Kasumi-1 (cell line): ENCODE results near the gene SPDL1.
A peak's percentile ranks its signal among the peaks of the same experiment; 100 is the strongest.

Source experiments
- DNase-seq, 2 experiments: peaks; one replicate each; lab custom pipeline; 2025; lab: John Stamatoyannopoulos, UW

SPDL1 gene, protein sequence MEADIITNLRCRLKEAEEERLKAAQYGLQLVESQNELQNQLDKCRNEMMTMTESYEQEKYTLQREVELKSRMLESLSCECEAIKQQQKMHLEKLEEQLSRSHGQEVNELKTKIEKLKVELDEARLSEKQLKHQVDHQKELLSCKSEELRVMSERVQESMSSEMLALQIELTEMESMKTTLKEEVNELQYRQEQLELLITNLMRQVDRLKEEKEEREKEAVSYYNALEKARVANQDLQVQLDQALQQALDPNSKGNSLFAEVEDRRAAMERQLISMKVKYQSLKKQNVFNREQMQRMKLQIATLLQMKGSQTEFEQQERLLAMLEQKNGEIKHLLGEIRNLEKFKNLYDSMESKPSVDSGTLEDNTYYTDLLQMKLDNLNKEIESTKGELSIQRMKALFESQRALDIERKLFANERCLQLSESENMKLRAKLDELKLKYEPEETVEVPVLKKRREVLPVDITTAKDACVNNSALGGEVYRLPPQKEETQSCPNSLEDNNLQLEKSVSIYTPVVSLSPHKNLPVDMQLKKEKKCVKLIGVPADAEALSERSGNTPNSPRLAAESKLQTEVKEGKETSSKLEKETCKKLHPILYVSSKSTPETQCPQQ

DNA sequence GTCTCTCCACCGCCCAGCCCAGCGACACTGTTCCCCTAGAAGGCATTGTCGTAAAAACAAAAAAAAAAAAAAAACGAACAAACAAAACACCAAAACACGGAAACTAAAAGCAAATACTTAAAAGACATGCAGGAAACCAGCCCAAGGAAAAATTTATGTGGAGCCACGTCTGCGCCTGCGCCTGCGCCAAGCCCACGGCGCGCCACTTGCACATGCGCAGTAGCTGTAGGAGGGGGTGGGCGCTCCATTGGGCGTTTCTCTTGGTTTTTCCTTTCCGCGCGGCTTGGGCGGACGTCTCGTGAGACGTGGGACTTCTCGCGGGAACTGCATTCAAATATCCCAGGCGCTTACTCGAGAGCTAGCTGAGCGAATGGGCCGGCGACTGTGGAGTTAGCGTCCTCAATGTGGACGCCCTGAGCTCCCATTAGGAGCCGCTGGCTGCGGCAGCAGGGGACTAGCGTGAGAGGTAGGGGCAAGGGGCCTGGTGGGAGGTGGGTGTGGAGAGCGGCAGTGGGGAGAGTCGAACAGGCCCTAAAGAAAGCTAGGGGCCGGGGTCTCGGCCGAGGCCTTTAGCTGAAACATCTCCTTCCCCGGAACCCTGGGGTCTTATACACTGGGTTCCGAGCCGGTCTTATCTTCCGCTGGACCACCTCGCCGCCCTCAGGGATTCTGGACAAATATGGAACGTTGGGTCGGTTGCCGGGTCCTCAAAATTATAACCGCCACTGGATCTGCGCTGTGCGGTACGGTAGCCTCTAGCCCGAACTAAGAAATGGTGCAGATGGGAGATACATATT, at the start of gene SPDL1:
Gene SPDL1 (plus strand): TSS at position 350 of the 797 bp plus-strand sequence. CDS start 4,644 bp downstream, outside the sequence.
- peak; percentile 88 to 91 for DNase-seq

DNA sequence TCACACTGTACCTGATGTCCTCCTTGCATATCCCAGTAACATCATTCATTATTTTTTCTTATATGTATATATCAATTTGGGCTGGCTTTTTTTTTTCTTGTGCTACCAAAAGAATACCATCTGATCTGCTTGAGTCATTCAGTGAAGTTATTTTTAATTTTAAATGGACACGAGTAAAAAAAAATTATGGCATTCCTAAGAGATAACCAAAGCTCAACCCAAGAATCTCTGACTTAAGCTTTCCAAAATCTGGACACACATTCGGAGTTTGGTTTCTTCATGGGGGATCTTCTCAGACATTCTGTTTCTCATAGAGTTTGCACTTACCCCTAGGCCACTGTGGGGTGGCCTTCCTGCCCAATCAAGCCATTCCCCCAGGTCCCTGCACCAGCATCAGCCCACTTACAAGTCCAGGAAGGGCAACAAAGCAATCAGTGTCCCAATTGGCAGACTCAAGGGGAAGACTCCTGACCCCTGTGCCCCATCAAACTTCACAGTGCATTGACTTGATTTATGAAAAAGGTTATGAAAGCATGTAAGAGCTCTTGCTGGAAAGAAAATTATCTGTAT, 49.2 kb upstream of the SPDL1 start:
- no peak for DNase-seq

DNA sequence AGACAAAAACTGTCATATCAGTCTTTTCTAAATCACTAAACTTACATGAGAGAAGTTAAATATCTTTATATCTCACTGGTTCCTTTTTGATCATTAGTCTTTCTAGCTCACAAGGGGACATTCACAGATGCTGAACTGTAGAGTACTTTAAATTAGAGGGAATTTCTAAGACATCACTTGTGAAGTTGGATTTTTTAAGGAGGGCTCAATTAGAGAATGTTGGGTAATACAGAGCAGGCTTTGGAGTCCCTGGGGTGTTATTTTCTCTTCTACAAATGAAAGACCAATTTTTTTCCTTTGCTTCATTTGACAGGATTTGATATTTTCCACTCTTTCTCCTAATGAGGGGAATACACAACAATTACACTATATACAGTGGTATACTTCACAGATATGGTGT, 48.6 kb upstream of the SPDL1 start:
- no peak for DNase-seq

DNA sequence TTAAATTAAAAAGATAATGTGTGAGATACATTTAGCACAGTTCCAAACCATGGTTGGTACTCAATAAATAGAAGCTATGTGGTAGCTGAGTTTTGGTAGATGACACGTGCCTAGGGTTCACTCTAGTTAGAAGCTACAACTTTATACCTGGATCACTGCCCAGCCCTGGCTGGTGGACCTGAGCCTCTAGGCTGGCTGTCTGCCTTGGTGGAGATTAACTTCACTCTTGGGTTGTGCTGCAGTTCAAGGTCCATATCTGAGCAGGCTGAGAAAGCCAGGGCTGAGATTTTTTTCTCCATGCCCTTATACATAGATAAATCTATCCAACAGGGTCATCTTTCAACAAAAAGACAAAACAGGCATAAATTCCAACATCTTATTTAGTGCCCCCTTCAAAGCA, 44.6 kb upstream of the SPDL1 start:
- no peak for DNase-seq

DNA sequence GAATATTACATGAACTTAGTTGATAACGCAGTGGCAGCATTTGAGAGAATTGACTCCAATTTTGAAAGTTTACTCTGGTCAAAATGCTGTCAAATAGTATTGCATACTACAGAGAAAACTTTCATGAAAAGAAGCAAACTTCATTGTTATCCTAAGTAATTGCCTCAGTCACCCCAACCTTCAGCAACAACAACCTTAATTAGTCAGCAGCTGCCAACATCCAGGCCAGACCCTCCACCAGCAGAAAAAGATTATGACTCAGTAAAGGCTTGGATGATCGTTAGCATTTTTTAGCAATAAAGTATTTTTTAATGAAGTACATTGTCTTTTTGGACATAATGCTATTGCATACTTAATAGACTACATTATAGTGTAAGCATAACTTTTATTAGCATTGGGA, 40.8 kb upstream of the SPDL1 start:
- no peak for DNase-seq

DNA sequence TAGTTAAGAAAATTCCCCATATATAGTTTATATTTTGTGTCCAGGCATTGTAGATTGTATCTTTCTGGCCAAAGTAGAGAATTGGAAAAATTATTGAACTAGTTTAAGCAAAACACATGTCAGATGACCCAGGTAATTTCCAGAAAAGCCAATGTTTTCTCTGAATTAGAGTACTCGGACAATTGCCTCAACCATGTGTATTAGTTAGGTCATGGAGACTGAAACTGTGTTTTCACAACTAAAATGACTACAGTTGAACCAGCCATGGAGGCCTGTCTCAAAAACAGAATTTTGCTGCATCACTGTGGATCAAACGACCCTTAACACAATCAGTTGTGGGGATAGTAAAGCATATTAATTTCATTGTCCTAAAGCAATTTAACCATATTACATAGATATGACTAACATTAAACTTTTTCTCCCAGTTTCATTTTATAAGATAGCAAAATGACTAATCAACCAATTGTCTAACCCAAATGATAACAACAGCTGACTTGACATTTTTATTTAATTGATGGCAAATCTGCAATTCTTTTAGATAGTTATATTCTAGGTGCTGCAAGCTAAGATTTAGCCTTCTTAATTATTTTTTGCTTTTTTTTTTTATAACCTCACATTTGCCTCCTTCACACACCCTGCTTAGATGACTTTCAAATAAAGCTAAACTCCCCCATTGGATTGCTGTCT, 39.2 kb upstream of the SPDL1 start:
- no peak for DNase-seq

DNA sequence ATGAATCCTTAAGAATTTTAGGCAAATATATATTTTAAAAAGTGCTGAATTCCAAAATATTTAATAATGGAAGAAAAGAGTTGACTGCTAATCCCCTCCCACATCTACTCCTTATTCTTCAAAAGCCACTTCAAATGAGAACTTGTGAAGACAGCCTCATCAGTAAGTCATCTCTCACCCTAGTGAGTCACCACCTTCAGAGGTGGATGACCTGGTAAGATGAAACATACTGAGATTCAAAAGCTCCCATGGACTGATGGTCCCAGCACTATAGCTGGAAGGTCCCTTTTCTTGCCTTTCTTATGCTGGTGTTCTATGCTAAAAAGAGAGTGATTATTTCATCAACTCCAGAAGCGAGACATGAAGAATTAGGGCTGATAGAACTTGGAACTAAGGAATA, 37.8 kb upstream of the SPDL1 start:
- no peak for DNase-seq

DNA sequence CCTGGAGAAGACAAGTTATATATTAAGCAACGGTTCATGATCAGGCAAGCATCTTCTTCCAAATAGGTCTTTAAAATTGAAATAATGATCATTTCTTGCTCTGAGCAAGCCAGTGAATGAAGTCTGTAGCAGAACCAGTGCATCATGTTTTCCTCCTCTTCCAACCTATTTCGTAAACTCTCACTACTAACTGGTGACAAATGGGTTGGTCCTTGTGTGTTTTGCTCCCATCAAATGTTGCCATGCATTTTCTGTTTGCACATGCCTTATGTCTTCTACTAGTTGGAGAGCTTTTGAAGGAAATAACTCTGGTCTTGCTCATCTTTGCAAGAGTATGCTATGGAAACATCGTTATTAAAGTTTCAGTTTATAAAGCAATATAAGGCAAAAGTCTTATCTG, 37.2 kb upstream of the SPDL1 start:
- no peak for DNase-seq

DNA sequence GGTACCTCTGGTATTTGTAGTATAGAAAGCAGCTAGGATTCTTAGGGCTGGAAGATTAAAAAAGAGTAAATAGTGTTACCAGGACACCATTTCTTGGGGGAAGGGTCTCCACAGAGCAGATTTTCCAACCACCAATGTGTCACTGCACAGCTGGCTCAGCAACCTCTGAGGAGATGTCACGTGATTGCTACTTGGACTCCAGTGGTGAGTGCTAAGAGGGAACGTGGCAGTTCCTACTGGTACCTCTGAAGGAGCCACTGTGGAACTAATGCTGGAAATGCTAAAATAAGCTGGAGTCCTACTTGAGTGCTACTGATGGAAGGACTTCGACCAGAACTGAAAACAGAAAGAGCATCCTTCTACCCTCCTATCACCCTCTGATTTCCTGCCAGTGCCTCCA, 36.1 kb upstream of the SPDL1 start:
- no peak for DNase-seq

DNA sequence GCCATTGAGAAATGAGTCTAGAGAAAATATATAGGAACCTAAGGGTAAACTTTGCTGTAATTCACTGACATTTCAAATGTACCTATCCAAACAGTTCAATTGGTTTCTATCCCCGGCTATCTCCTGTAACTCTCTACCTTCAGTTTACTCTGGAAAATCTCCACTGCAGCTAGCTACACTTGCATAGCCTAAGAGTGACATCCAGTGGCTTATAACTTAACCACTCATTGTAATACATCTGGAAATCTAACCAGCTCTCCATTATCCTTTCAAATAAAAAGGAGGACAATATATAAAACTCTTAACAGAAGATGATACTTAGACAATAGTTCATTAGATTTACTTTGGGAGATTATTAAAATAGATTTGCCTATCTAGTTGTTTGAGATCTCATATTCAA, 35.3 kb upstream of the SPDL1 start:
- no peak for DNase-seq

DNA sequence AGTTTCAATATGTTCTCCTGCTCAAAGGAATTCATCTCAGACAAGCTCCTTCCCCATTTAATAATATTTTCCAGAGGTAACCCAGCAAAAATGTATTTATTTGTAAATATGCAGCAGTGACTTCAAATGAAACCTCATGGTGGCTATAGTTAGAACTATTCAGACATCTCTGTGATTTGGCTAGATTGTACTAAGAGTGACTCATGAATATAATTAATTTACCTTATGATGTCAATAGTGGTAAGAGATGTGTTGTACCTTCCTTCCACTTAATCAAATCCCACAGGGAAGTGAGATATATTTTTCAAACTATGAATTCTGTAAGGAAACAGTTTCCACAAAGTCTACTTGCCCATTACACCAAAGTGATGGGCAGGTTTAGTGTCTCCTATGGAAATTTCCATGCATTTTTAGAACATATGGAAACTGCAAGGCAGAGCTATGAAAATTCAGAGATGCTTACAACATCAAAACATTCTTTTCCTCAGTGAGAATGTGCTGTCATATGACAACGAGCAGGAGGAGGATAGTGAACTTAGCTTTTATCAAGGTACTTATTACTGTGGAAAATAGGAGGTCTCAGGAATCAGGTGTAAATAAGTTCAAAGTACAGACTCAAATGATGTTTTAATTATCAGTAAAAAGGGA, 34.0 kb upstream of the SPDL1 start:
- no peak for DNase-seq

DNA sequence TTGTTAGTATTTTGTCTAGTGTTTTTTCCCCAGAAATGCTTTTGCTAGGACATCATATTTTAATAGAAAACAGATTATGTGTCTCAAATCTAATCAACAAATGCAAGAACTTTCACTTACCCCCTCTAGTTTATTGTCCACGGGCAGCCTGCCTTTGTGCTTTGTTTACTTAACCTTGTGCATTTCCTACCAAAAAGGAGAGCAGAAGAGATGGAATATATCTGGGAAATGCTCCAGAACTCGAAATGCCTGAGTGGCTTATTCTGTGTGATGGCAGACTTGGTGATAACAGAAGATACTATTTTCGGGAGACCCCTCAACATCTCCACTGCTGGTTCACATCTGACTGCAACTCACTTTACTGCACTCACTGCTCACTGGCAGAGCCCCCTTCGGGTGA, 33.3 kb upstream of the SPDL1 start:
- DNase-seq: no peak

DNA sequence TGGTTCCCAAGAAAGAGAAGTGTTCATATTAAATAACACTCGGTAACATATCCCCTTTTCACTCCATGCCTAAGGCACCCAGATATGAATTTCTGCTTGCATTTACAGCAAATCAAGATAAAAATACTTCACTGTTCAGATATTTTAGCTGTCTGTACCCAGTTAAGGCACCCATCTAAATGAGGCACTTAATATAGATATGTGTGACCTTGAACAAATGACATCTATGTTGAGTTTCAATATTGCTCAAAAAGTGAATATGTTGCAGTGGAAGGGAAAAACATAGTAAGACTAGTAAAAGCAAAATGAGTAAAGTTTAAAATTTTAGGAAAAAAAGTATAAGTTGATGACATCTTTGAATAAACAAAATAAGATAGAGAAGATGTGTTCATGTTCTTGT, 32.4 kb upstream of the SPDL1 start:
- DNase-seq: no peak

DNA sequence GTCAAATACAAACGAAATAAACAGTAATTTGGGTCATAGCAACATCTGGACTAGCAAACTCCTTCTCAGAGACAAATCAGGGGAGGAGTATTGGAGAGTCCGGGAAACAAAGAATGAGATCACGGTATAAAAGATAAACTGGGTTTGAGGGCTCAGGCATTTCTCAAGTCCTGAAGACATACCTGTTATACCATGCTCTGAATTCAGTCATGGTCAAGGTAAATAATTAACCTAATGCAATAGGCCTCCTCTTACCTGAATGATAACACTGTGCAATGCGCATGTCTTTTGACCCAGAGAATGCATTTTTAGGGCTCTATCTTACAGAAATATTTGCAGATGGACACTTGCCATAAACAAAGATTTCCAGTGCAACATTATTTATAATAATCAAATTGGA, 31.9 kb upstream of the SPDL1 start:
- DNase-seq: no peak

DNA sequence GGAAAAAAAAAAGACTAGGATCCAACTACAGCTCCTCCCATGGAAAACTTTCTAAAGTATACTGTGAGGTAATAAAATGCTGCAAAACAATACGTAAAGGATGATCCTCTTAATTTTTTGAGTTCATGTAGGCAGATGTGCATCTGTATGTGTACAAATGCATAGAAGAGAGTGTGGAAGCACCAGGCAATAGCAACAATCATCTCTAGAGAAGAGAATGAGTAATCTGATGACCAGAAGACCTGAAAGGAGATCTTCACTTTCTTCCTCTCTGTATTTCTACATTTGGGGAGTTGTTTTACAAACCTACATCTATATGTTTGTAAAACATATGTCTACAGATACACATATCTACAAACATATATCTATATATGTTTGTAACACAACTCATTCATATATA, 29.3 kb upstream of the SPDL1 start:
- DNase-seq: no peak

DNA sequence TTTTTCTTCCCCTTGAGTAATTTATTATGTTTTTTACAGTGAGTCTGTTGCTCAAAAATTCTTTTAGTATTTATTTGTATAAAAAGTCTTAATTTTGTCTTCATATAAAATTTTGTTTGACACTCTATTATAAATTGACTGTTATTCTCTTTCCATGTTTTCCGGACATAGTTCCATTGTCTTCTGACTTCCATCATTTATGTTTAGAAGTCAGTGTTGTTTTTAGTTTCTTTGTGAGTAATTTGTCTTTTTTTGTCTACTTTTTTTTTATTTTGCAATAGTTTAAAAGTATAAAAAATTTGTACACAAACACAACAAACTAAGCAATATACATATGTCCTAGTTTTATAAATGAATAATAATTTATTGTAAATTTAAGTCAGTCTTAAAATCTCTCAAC, 25.7 kb upstream of the SPDL1 start:
- DNase-seq: no peak

DNA sequence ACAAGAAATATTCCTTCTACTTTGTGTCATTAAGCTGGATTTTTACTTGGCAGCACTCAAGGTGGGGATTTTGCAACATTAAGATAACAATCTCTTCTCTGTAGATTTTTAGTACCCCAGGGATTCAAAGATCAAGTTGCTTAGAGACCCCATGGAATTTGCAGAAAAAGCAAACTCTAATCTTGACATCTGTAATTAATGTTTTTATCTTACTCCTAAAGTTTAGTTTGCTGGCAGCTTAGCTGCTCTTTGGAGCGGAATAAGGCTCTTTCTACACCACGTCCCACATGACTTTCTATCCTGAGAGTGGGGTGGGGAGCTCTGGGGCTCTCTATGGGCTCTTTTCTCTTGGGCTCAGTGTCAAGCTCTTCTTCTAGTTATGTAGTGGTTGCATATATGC, 21.7 kb upstream of the SPDL1 start:
- DNase-seq: no peak

DNA sequence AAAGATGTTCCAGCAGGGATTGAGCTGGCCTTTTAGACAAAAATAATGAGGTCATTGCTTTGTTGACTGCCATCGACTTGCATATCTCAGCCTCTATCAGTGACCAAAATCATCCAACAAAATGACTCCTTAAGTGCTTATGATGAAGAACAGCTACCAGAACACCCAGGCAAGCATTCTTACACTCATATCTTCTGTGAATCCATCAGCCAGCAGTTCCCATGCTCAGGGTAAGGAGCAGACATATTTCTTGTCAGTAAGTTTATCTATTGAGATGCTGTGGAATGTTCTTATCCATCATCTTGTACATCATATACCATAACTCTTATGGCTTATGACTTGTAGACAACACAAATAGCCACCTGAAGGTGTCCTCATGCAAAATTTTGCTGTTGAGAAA, 20.2 kb upstream of the SPDL1 start:
- DNase-seq: no peak

DNA sequence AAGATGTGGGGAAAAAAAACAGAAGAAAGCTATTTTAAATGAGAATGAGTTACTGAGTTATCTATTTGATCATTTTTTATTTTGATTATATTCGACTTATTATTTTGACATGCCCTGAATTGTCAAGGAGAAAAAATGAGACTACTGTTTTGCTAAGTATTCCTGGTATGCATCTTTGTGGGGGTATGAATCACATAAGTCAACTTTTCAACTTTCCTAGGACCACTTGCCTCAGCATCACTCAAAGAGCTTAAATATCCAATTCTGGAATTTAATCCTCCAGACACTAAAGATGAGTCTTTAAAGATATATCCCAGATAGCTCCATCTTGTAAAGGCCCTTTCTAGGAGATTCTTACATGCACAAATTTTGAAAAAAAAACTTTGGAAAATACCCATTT, 17.4 kb upstream of the SPDL1 start:
- DNase-seq: no peak

DNA sequence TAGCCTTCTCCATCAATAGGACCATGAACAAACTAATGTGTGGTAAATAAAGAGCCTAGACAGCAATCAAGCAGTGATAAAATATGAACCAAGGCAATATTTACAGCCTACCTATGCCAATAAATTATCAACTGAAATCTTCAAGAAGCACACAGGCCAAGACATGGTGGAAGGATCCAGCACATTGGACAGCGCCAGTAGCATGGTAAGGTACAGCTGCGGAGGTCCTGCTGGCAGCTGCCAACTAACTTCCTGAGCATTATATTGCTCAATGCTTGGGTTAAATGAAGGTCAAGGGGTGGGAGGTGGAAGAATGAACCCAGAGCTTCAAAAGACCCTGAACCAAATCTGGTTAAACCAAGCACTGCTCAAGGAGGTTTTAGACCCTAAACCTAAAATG, 16.5 kb upstream of the SPDL1 start:
- DNase-seq: peak; percentile 24 to 26

DNA sequence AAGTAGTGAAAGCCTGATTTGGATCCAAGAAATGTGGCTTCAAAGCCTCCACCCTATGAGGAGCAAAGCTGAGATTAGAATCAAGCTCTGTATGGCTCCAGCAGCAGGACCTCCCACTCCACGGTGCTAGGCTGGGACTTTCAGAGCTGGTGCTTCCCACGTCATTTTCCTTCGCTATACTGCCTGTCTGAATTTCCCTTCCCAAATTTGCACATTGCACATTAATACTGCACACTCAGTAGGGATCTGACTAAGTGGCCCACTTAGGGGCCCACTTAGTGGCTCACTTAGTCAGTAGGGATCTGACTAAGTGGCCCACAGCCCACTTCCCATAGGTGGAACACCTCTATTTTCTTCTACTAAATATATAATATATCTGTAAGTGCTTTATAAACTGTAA, 14.1 kb upstream of the SPDL1 start:
- no peak for DNase-seq

DNA sequence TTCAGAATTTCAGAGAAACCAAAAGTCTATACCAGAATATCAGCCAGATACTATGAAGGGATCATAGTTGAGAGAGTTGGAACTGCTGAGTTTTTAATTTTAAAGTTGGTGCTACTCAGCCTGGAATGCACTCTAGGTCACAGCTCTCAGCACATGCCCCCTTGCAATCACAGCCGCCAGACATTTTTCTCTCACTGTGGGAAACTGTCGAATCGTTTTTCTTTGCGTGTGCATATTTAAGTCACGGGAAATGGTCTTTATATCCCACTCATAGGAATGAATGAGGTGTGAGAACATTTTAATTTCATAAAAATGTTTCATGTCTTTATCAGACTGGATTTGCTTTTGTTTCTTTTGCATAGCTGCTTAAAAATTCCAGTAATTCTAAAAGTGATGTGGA, 12.2 kb upstream of the SPDL1 start:
- DNase-seq: no peak
